ENCODE measurements around the gene NKX2-1. TPM values are rescaled to one million over a fixed set of nuclear protein-coding genes. Genes with fewer than 3 reads are reported as not detected.

NKX2-1 gene
- total and polyA plus RNA-seq, 2 donors (not counting 3 experiments of a cell fraction or from before 2014, with no cell fraction given) = not detected

DNA sequence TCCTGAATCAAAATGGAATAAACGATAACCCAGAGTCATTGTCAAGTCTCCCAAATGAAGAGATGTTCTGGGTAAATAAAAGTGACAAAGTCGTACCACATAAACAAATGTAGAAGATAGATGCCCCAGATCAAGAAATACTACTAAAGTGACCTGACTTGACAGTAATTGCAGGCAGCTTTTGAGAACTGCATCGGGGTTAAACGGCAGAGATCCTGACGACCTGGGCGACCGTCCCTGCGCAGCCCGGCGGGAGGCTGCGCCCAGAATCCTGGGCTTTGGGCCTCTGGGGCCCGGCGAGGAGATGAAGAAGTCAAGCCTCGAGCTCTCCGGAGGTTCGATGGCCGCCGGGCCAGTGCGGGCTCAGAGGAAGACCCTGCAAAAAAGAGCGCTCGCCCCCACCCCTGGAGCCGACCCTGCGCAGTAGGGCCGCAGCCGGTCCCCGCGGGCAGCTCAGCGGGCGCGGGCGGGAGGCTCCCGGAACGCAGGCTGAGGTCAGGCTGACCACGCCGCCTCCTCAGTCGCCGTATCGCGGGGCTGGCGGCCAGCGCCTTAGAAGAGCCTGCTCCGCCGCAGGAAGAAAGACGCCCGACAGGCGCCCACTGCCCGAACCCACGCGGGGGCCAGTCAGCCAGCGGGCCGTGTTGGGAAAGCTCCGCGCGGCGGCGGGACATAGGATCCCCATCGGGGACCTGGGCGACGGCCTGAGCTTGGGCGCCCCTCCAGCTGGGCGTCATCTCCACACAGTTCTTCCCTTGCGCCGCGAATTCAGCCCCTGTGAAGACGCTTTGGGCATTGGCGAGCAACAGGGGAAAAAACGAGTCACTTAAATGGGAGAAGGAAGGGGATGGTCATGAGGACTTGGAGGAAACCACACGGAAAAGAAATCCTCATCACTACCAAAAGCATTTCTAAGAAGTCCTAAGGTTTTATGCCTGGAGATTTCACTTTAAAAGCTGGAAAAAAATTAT, 16.0 kb downstream of the NKX2-1 start:
- Histone ChIP-seq H3K9me1 (replicated peaks; ENCODE audit: control insufficient read depth, extremely low read depth, insufficient read depth, low read length) (no peaks in the 10 kb centered on the region), H3K27ac (ENCODE audit: insufficient read depth, low read depth, low read length) (no peak overlapping the region), H3K4me3 (replicated peaks in 1 of 3; ENCODE audit: insufficient read depth in 1 of 3, low read depth in 1 of 3, low read length in 3 of 3) (no peak overlapping the region), H3K9me3 (replicated peaks; ENCODE audit: control insufficient read depth, insufficient read depth, low read length) (no peaks in the 10 kb centered on the region), H3K79me2 (ENCODE audit: control insufficient read depth, insufficient read depth, low read length) (no peaks in the 10 kb centered on the region), H3K9ac (replicated peaks; ENCODE audit: extremely low read depth, insufficient read depth, low read length) (no peak overlapping the region), H2AFZ (ENCODE audit: low read depth, low read length) (no peak overlapping the region), H3K4me2 (ENCODE audit: insufficient read depth, low read length) (no peak overlapping the region), H3K36me3 (ENCODE audit: control insufficient read depth in 2 of 2, extremely low read depth in 1 of 2, insufficient read depth in 2 of 2, low read length in 2 of 2) (no peaks in the 10 kb centered on the region), H3K4me1 (ENCODE audit: control insufficient read depth, extremely low read depth, insufficient read depth, low read length) (no peaks in the 10 kb centered on the region), H4K20me1 (replicated peaks; ENCODE audit: control insufficient read depth, extremely low read depth, insufficient read depth, low read length) (no peaks in the 10 kb centered on the region), H3K27me3 (ENCODE audit: control insufficient read depth in 2 of 2, insufficient read depth in 2 of 2, low read length in 2 of 2) (peaks cover 65 to 89% of the 10 kb centered on the region in 2 experiments)
- DNase-seq (ENCODE audit: low read depth, low spot score) (no peak), FAIRE-seq (no peak)
- intact Hi-C loops (cut with micrococcal nuclease) (no loop called here), dilution Hi-C loops (cut with MboI; ENCODE audit: extremely low pct_ligation_motif_present, low sequenced_read_pairs) (no loop called here)
- CTCF ChIA-PET = interaction anchor here (1.8 kb wide), 1 partner anchor 20 kb away, joined by 5 read pairs; no protein-coding TSS in a partner anchor
- POLR2A ChIA-PET = no interaction called here
- BruUV-seq (replicated peaks) = no TSS peak
- peak; percentile 91 for TF ChIP-seq EZH2 (IDR thresholded peaks at IDR 0.05; ENCODE audit: borderline replicate concordance, low read depth, low read length, severe bottlenecking)
- TF ChIP-seq, protein P1, sequence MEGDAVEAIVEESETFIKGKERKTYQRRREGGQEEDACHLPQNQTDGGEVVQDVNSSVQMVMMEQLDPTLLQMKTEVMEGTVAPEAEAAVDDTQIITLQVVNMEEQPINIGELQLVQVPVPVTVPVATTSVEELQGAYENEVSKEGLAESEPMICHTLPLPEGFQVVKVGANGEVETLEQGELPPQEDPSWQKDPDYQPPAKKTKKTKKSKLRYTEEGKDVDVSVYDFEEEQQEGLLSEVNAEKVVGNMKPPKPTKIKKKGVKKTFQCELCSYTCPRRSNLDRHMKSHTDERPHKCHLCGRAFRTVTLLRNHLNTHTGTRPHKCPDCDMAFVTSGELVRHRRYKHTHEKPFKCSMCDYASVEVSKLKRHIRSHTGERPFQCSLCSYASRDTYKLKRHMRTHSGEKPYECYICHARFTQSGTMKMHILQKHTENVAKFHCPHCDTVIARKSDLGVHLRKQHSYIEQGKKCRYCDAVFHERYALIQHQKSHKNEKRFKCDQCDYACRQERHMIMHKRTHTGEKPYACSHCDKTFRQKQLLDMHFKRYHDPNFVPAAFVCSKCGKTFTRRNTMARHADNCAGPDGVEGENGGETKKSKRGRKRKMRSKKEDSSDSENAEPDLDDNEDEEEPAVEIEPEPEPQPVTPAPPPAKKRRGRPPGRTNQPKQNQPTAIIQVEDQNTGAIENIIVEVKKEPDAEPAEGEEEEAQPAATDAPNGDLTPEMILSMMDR (IDR thresholded peaks at IDR 0.05; ENCODE audit: extremely low read depth in 1 of 2, insufficient read depth in 1 of 2, low read depth in 1 of 2, low read length in 2 of 2) = no peak
- no peak for TF ChIP-seq POLR2AphosphoS5 (IDR thresholded peaks at IDR 0.05; ENCODE audit: insufficient read depth, low read depth, low read length)
